ENCODE data around the gene KCNG2. TPM values are rescaled to one million over a fixed set of nuclear protein-coding genes. Genes with fewer than 3 reads are reported as not detected.
"Not testable (repeated sequence)": the region's sequence is repeated elsewhere in the genome, so short reads cannot be mapped to it uniquely, and the experiment has no call there.

KCNG2 gene
- polyA plus RNA-seq, 1 experiment: 0.38 TPM

DNA sequence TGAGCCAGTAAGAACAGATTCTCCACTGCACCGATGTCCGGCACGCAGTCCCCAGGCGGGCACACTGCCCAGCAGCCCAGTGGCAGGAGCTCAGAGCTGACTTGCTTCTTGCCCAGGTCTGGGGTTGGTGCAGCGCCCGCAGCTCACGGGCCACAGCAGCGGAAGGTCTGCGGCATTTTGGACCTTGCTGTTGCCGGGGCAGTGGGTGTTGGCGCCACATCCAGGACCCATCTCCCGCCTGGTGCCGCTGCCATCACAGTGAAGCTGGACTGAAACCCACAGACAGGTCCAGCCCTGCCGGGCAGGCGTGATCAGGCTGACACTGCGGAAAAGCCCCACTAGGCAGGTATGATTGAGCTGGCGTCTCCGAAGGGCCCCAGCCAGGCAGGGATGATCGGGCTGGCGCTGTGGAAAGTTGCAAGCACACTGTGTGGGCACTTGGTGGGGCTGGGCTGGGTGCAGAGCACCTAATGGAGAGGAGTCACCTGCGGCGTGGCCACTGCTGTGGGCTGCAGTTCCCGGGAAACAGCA is 78.3 kb downstream of the KCNG2 start:
- no peak for DNase-seq (ENCODE audit: low read depth, low spot score)

DNA sequence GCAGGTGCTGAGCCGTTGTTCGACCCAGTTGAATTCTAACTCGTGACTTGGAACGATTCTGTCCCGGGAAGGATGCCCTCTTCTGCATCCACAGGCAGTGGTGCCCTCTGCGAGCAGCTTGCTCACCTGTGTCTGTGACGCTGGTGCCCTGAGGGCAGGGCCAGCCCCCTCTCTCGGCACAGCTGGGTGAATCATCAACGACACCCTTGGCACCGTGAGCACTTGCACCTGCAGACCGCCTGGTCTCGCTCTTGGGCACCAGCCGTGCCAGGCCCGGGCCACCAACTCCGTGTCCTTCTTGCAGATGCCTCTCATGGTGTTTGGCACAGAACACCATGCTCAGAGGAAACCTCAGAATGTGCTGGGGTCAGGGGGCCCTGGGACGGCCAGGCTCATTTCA is 78.8 kb downstream of the KCNG2 start:
- ChIA-PET CTCF (no interaction called here), POLR2A (no interaction called here)
- no peak for DNase-seq (ENCODE audit: low read depth, low spot score)
- TF ChIP-seq, protein P1, sequence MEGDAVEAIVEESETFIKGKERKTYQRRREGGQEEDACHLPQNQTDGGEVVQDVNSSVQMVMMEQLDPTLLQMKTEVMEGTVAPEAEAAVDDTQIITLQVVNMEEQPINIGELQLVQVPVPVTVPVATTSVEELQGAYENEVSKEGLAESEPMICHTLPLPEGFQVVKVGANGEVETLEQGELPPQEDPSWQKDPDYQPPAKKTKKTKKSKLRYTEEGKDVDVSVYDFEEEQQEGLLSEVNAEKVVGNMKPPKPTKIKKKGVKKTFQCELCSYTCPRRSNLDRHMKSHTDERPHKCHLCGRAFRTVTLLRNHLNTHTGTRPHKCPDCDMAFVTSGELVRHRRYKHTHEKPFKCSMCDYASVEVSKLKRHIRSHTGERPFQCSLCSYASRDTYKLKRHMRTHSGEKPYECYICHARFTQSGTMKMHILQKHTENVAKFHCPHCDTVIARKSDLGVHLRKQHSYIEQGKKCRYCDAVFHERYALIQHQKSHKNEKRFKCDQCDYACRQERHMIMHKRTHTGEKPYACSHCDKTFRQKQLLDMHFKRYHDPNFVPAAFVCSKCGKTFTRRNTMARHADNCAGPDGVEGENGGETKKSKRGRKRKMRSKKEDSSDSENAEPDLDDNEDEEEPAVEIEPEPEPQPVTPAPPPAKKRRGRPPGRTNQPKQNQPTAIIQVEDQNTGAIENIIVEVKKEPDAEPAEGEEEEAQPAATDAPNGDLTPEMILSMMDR (IDR thresholded peaks at IDR 0.05; ENCODE audit: low read depth, low read length): no peak
- Histone ChIP-seq H3K27me3 (ENCODE audit: control insufficient read depth, insufficient read depth, low read length) (peaks cover 23% of the 10 kb centered on the region), H3K27ac (ENCODE audit: low read depth, low read length) (no peak overlapping the region), H3K9me3 (ENCODE audit: control insufficient read depth, insufficient read depth, low read length) (peaks cover 9% of the 10 kb centered on the region), H3K4me3 (ENCODE audit: low read depth, low read length) (no peak overlapping the region)

More for the DNA sequence above, 78.3 kb downstream of the KCNG2 start:
- ChIA-PET POLR2A (no interaction called here), CTCF (no interaction called here)
- Histone ChIP-seq H3K27ac (ENCODE audit: low read depth, low read length) (no peak overlapping the region), H3K27me3 (ENCODE audit: control insufficient read depth, insufficient read depth, low read length) (peaks cover 23% of the 10 kb centered on the region), H3K4me3 (ENCODE audit: low read depth, low read length) (no peak overlapping the region), H3K9me3 (ENCODE audit: control insufficient read depth, insufficient read depth, low read length) (peaks cover 9% of the 10 kb centered on the region)
- TF ChIP-seq, protein P1 (IDR thresholded peaks at IDR 0.05; ENCODE audit: low read depth, low read length): no peak

DNA sequence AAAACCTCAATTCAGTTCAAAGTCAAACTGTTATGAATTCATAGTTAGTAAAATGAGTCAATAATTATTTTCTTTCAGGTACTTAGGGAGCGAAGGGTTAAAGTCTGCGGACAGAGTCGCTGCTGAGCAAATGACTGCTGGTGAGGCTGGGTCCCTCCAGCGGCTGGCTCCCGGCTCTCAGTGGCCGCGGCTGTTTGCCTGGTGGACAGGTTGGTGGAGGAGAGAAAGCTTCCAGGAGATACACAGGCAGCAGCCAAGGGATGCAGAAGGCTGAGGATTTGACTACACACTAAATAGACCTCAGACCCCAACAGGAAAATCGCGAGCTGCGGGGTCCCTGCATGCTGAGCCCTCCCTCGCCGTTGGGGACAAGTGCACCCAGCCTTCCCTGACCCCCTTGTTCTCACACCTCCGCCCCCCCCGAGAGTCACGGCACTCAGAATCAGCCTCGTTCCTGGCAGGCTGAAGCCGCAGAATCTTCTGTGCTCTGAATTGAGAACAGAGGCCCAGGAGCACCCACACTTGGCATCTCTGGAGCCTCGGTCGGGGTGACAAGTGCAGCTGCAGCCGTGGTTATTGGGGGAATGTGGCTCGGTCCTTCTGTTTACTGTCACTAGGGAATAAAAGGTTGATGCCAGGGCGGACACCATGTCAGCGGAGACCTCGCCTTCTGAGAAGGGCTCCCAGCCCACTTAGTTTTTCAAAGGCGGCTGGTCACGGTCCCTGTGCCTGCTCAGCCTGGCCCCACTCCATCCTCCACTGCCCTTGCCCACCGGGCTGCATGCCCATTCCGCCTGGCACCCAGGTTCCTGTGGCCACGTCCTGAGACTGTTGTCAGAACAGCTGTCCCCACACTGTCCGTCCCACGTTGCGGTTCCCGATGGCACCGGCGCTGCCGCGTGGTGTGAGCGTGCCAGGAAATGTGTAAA is 79.7 kb downstream of the KCNG2 start:
- CTCF ChIA-PET: no interaction called here
- Histone ChIP-seq H3K27ac (ENCODE audit: low read depth, low read length) (no peak overlapping the region), H3K27me3 (ENCODE audit: control insufficient read depth, insufficient read depth, low read length) (peaks cover 23% of the 10 kb centered on the region), H3K9me3 (ENCODE audit: control insufficient read depth, insufficient read depth, low read length) (peaks cover 9% of the 10 kb centered on the region), H3K4me3 (ENCODE audit: low read depth, low read length) (no peak overlapping the region)
- TF ChIP-seq, protein P1 (IDR thresholded peaks at IDR 0.05; ENCODE audit: low read depth, low read length): no peak
- no peak for DNase-seq (ENCODE audit: low read depth, low spot score)
- POLR2A ChIA-PET: no interaction called here

DNA sequence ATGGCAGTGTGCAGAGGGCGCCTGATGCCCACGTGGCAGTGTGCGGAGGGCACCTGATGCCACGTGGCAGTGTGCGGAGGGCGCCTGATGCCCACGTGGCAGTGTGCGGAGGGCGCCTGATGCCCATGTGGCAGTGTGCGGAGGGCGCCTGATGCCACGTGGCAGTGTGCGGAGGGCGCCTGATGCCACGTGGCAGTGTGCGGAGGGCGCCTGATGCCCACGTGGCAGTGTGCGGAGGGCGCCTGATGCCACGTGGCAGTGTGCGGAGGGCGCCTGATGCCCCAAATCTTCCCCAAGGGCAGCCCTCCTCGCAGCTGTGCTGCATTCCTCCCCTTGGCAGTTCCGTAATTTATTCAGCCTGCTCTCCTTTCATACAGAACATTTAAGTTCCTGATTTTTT is 80.5 kb downstream of the KCNG2 start:
- POLR2A ChIA-PET; H3K27ac ChIP-seq (ENCODE audit: low read depth, low read length); H3K4me3 ChIP-seq (ENCODE audit: low read depth, low read length); CTCF ChIA-PET; DNase-seq (ENCODE audit: low read depth, low spot score): not testable (repeated sequence)
- Histone ChIP-seq H3K27me3 (ENCODE audit: control insufficient read depth, insufficient read depth, low read length) (peaks cover 20% of the 10 kb centered on the region), H3K9me3 (ENCODE audit: control insufficient read depth, insufficient read depth, low read length) (peaks cover 14% of the 10 kb centered on the region)

DNA sequence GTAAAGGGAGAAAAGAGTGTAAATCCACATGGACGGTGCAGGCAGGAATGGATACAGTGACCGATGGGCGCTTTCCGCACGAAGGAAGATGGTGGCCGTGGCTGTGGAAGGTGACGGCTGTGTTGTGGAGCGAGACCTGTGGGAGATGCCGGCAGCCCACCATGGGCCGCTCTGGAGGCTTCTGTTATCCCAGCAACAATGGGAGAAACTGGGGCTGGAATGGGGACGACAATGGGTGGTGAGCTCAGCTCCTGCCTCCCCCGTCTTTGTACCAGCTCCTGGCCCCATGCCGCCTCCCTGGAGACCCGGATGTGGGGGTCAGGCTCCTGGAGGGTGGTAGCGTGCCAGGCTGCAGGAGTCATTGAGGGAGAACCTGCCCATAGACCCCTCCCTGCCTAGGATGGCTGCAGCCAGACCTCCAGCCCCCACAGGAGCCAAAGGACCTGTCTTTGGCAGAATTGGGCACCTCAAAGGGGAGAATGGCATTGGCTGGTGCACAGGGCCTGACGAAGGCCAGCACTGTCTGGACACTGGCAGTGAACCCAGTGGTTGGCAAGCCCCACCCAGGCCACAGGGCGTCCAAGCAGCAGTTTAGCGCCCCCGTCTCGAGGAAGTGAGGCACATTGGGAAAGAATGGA is 81.1 kb downstream of the KCNG2 start:
- no peak for DNase-seq (ENCODE audit: low read depth, low spot score)
- POLR2A ChIA-PET: no interaction called here
- TF ChIP-seq, protein P1 (IDR thresholded peaks at IDR 0.05; ENCODE audit: low read depth, low read length): no peak
- Histone ChIP-seq H3K9me3 (ENCODE audit: control insufficient read depth, insufficient read depth, low read length) (peaks cover 20% of the 10 kb centered on the region), H3K4me3 (ENCODE audit: low read depth, low read length) (no peak overlapping the region), H3K27me3 (ENCODE audit: control insufficient read depth, insufficient read depth, low read length) (peaks cover 14% of the 10 kb centered on the region), H3K27ac (ENCODE audit: low read depth, low read length) (no peak overlapping the region)
- CTCF ChIA-PET: no interaction called here

Data from AG04450 (cell line).